Islet precursor cell (in vitro differentiated cells): Measurements from ENCODE around the gene PRAC2.

ENCODE experiments used
- DNase-seq: peaks from one replicate; pipeline ENCODE4 v3.0.0-alpha.2; 2018

PRAC2 gene

GRCh38 chr17:48755356-48755755 lies 32.4 kb downstream of the PRAC2 start:
- no peak for DNase-seq

GRCh38 chr17:48756830-48757251 lies 33.9 kb downstream of the PRAC2 start:
- DNase-seq = no peak

GRCh38 chr17:48757524-48757961 lies 34.6 kb downstream of the PRAC2 start:
- no peak for DNase-seq

GRCh38 chr17:48759288-48759687 lies 36.3 kb downstream of the PRAC2 start:
- DNase-seq = no peak

GRCh38 chr17:48760411-48760810 lies 37.4 kb downstream of the PRAC2 start:
- DNase-seq = no peak

- no peak for DNase-seq
These were observed 38.1 kb downstream of the PRAC2 start for GRCh38 chr17:48761114-48761513.

- DNase-seq = peak; percentile 71
These were observed 44.3 kb downstream of the PRAC2 start for GRCh38 chr17:48767263-48767774.

GRCh38 chr17:48769009-48769675 lies 46.2 kb downstream of the PRAC2 start:
- no peak for DNase-seq

GRCh38 chr17:48770954-48771353 lies 48.0 kb downstream of the PRAC2 start:
- DNase-seq = no peak

- DNase-seq = no peak
These were observed 50.3 kb downstream of the PRAC2 start for GRCh38 chr17:48773245-48773644.
